RWPE1 (cell line): Measurements from ENCODE around the gene PLD4.
"Not testable (repeated sequence)": the region's sequence is repeated elsewhere in the genome, so short reads cannot be mapped to it uniquely, and the experiment has no call there.

Source experiments
- CTCF ChIA-PET: fragments of 350-600 bp; sonication (Branson Sonifier 250); formaldehyde crosslinking; extraction: SDS; loops from one replicate; lab custom pipeline; 2021; lab: Yijun Ruan, JAX
- POLR2A ChIA-PET: fragments of 400-600 bp; formaldehyde crosslinking; extraction: SDS; loops from one replicate; lab custom pipeline; 2020; ENCODE audit warnings: antibody characterized with exemption; ENCODE audit not compliant: low non-redundant PET; lab: Yijun Ruan, JAX
- DNase-seq: peaks from one replicate; pipeline ENCODE4 v3.0.0; 2012; ENCODE audit warnings: low spot score
- H3K27ac ChIP-seq: fragments of 450-650 bp; 2 replicates; pipeline ENCODE4 v1.5.1; 2017
- TF ChIP-seq, protein P1 (sequence below): fragments of 450-650 bp; conservative IDR thresholded peaks from 2 replicates; pipeline ENCODE4 v1.5.1; 2017; ENCODE audit warnings: low read depth, mild to moderate bottlenecking

The PLD4 gene

DNA sequence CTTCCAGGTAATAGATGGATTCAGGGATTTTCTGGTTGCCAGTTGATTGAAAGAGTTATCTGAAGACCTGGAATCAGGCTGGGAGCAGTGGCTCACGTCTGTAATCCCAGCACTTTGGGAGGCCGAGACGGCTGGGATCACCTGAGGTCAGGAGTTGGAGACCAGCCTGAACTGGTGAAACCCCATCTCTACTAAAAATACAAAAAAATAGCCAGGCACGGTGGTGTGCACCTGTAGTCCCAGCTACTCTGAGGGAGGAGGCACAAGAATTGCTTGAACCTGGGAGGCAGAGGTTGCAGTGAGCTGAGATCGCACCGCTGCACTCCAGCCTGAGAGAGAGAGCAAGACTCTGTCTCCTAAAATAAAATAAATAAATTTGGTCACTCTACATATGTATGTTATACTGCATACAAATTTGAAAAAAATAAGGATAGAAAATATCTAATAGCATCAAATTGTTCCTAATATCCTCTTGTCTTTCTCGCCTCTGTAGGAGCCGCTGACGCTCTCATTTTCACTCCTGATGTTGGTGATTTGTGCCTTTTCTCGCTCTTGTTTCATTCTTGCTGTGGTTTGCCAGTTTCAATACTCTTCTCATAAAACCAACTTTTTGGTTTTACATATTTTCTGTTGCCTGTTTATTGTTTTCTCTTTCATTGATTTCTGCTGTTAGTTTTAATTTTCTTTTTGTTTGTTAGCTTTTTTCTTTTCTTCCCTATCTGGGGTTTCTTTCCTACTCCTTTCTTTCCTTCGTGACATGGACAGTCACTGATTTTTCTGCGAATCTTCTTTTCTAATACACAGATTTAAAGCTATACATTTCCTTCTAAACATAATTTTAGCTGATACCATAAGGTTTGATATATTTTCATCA lies 23.8 kb upstream of the PLD4 start:
- no peak overlapping the region for H3K27ac ChIP-seq
- DNase-seq = no peak
- TF ChIP-seq, protein P1, sequence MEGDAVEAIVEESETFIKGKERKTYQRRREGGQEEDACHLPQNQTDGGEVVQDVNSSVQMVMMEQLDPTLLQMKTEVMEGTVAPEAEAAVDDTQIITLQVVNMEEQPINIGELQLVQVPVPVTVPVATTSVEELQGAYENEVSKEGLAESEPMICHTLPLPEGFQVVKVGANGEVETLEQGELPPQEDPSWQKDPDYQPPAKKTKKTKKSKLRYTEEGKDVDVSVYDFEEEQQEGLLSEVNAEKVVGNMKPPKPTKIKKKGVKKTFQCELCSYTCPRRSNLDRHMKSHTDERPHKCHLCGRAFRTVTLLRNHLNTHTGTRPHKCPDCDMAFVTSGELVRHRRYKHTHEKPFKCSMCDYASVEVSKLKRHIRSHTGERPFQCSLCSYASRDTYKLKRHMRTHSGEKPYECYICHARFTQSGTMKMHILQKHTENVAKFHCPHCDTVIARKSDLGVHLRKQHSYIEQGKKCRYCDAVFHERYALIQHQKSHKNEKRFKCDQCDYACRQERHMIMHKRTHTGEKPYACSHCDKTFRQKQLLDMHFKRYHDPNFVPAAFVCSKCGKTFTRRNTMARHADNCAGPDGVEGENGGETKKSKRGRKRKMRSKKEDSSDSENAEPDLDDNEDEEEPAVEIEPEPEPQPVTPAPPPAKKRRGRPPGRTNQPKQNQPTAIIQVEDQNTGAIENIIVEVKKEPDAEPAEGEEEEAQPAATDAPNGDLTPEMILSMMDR = no peak
- ChIA-PET CTCF (no interaction called here), POLR2A (no interaction called here)

DNA sequence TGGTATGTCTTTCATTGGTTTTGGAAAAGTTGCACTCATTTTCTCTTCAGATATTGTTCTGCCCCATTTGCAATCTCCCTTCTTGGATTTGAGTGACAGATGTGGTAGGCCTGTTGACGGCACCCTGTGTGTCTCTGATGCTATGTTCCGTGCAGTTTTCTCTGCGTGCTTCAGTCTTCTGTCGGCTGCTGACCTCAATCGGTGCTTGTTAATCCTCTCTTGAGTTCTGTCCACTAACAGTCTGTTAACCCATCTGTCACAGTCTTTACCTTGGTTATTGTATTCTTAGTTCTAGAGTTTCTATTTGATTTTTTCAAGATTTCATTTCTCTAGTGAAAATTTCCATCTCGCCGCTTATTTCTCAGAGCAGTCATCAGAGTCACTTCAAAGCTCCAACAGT lies 20.7 kb upstream of the PLD4 start:
- POLR2A ChIA-PET = no interaction called here
- TF ChIP-seq, protein P1 = no peak
- DNase-seq = no peak
- CTCF ChIA-PET = no interaction called here
- H3K27ac ChIP-seq = no peak overlapping the region

DNA sequence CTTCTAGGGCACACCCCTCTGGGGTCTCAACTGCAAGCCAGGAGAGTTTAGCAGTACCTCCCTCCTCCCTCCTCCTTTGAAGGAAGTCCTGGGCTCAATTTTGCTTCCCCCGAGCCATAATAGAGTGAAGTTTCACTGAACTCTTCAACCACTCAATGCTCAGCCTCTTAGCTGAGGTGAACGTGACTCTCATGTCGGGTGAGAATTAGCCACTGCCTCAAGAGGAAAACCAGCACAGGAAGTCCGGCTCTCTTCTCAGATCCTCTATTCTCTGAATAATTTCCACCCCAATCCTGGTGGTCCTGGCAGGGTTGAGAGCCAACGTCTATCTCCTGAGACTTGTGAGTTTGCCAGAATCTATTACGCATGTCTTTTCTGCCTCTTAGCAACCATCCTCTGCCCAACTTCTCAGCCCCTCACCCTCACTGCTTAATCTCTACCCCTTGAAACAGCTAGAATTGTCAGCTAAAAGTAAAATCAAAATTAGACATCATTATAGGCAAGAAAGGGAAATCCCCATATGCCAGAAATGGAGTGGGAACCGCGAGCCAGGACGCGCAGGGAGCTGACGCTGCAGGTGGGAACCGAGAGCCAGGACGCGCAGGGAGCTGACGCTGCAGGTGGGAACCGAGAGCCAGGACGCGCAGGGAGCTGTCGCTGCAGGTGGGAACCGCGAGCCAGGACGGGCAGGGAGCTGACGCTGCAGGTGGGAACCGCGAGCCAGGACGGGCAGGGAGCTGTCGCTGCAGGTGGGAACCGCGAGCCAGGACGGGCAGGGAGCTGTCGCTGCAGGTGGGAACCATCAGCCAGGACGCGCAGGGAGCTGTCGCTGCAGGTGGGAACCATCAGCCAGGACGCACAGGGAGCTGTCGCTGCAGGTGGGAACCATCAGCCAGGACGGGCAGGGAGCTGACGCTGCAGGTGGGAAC lies 19.8 kb upstream of the PLD4 start:
- H3K27ac ChIP-seq, DNase-seq, CTCF ChIA-PET, POLR2A ChIA-PET: not testable (repeated sequence)

DNA sequence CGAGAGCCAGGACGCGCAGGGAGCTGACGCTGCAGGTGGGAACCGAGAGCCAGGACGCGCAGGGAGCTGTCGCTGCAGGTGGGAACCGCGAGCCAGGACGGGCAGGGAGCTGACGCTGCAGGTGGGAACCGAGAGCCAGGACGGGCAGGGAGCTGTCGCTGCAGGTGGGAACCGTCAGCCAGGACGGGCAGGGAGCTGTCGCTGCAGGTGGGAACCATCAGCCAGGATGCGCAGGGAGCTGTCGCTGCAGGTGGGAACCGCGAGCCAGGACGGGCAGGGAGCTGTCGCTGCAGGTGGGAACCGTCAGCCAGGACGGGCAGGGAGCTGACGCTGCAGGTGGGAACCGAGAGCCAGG lies 19.1 kb upstream of the PLD4 start:
- POLR2A ChIA-PET, CTCF ChIA-PET, H3K27ac ChIP-seq, DNase-seq: not testable (repeated sequence)

DNA sequence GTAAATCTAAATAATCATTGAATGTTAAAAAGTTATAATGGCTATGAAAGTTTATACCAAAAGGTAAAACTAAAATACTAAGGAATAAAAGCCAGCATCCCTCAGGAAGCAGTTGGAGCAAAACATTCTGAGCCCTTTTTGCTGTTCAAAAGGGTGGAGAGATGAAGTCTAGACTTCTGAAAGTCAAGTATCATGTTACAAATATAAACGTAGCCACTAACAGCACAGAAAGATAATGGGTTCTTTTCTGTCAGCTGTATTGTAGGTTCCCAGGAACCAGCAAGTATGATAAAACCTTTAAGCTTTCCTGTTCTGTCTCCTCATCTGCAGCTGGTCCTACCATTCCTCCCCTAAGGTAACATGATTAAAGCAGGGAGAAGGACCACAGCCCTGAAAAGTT lies 16.4 kb upstream of the PLD4 start:
- CTCF ChIA-PET = interaction anchor here (0.5 to 0.8 kb wide), 2 partner anchors 167 to 300 kb away, joined by 3 to 5 read pairs; no protein-coding TSS in a partner anchor
- no peak for DNase-seq
- TF ChIP-seq, protein P1 = no peak
- POLR2A ChIA-PET = no interaction called here
- H3K27ac ChIP-seq = no peak overlapping the region

DNA sequence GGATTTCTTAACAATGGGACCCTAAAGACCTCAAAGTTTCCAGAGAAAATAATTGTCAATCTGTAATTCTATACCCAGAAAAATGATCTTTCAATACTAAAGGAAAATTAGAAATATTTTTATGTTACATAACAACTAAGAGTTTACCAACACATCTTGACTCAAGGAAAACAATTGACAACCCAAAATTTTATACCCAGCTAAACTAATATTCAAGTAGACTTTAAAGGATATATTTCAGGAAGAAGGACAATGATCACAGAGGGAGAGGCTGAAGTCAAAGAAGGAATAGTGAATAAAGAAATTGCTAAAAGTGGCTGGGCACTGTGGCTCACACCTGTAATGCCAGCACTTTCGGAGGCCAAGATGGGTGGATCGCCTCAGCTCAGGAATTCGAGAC lies 12.6 kb upstream of the PLD4 start:
- DNase-seq = no peak
- H3K27ac ChIP-seq = no peak overlapping the region
- ChIA-PET POLR2A (no interaction called here), CTCF (interaction anchor here (0.5 kb wide), 1 partner anchor 177 kb away, joined by 3 read pairs; no protein-coding TSS in a partner anchor)
- TF ChIP-seq, protein P1 = no peak

DNA sequence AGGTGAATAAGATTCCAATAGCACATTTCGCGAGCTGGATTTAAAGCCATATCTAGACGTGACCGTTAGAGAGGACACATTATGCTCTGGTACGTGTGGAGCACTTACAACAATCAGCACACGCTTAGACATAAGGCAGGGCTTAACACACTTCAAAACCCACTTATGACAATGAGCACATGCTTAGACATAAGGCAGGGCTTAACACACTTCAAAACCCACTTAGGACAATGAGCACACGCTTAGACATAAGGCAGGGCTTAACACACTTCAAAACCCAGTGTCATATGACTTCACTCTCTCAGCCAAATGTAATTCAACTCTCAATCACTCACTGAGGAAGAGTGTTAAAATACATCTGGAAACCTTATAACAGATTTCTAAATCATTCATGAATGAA lies 11.2 kb upstream of the PLD4 start:
- TF ChIP-seq, protein P1 = no peak
- no peak for DNase-seq
- CTCF ChIA-PET = interaction anchor here (0.7 kb wide), 1 partner anchor 245 kb away, joined by 3 read pairs; no protein-coding TSS in a partner anchor
- H3K27ac ChIP-seq = no peak overlapping the region
- POLR2A ChIA-PET = no interaction called here
